Measurements from ENCODE around the gene CUEDC1.

The CUEDC1 gene

GRCh38 chr17:57892820-57893595 is 62.2 kb downstream of the CUEDC1 start:
- DNase-seq = no peak

- peak; percentile 81 for DNase-seq
Observed at GRCh38 chr17:57892146-57892819, 62.9 kb downstream of the CUEDC1 start.

DNA sequence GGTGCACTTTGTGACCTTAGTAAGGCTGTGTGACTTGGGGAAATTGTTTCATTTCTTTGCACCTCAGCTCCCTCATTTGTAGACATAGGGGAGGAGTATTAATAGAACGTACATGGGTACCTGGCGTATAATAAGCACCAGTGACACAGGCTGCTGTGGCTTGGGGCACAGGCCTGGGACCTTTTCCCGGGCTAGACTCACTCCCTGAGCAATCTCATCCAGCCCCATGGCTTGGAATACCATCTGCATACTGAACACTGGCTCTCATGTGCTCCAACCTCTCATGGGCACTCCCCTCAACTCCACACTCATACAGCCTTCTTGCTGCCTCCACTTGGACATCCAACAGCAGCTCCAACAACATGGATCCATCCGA is 64.4 kb downstream of the CUEDC1 start:
- no peak for DNase-seq

GRCh38 chr17:57889892-57890856 is 65.0 kb downstream of the CUEDC1 start:
- DNase-seq = no peak

DNA sequence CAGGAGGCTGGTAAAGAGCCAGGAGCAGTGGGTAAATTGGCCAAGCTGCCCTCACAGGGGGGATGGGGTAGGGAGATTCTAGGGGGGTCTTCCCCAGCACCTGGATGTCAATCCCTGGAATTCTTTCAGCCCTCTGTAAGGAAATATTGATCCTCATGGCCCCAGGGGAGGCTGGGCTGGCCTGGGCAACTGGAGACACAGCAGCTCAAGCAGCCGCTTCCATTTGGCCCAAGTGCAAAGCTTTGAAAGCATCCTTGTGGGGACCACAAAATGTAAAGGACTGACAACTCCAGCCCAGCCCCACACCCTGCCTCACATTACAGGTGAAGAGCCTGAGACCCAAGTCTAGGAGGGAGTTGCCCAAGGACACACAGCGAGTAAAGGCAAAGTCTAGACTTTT is 66.0 kb downstream of the CUEDC1 start:
- DNase-seq = no peak

DNA sequence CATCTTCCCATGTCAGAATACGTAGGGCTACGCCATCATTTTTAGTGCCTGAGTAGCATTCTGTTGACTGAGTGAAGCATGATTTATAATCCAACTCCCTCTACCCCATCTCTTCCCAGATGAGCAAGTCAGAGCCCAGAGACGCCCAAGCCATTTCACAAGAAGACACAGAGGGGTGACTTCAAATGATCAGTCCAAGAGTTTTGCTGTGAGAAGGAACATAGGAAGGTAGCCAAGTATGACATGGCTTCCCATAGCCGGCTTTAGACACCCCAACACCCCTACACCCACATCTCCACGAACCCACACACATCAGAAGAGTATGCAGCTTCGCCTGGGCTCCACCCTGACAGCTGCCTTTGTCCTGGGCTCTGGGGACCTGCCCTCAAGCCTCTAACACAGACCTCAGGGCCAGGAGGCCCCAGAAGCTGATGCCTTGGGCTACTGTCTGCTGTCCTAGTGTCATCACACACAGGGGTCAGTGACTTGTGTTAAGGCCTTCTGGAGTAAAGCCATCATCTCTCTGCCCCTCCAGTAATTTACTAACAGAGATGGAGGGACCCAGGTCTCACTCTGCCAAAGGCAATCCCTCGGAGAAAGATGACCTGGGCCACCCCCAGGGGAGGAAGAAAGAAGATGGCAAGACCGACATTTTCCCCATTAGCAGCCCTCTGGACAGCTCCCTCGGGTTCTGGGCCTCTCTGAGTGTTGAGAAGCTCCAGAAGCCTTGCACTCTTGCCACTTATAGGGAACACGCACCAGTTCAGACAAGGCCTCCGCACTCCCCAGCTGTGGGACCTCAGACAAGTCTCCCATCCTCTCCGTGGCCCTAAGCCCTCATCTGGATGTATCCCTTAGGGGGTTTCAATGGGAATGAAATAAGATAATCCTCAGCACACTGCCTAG is 66.6 kb downstream of the CUEDC1 start:
- DNase-seq = no peak

- DNase-seq = no peak
Observed at GRCh38 chr17:57887161-57887560, 68.1 kb downstream of the CUEDC1 start.

GRCh38 chr17:57886020-57886419 is 69.2 kb downstream of the CUEDC1 start:
- no peak for DNase-seq

DNA sequence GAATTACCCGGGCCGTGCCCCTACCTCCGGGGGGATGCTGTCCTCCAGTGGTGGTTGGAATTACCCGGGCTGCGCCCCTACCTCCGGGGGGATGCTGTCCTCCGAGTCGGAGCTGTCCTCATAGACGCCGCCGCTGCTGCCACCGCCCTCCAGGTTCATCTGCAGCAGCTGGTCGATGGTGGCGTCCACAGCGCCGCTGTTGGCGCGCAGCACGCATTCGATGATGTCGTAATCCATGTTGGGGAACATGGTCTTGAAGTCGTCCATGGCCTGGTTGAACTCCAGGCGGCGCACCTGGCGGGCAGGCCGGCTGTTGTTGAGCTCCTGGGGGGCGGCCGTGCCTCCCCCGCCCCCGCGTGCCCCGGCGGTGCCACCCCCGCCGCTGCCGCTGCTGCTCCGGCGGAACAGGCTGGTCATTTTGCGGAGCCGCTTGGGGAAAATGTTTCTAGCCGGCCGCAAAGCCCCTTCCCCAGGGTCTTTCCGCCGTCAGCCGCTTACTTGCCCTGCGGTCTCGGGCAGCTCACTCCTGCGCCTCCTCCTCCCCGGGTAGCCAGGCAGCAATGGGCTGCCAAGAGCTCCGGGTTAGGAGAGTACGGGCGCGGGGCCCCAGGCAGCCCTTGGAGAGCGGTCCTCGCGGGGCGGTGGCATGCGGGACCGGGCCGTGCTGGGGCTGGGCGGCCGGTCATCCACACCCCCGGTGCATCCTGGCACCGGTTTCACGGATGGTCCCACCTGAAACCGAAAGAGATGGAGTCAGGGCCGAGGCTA is 69.9 kb downstream of the CUEDC1 start:
- no peak for DNase-seq

DNA sequence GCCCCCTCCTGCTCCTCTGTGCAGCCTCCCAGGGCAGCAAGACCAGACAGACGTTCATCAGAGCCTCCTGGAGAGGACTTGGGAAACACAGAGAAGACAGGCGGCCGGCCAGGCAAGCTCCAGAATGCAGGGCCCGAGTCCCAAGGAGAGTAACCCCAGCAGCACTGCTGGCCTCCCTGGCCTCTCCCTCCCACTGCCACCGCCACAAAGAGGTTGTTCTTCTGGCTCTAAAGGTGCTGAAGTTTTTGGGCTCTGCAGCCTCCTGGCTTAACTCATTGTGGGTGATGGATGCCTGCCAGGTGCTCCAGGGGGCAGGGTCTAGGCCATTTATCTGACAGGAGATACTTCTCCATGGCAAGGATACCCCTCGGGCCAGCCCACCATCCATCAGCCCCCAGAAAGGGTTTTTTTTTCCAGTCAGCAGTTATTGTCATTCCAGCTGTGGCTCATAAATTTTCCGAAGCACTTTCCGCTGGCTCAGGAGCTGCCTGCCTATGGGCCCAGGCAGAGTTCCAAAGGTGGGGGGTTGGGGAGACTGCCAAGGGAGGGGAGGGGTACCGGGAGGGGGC is 73.3 kb downstream of the CUEDC1 start:
- no peak for DNase-seq

DNA sequence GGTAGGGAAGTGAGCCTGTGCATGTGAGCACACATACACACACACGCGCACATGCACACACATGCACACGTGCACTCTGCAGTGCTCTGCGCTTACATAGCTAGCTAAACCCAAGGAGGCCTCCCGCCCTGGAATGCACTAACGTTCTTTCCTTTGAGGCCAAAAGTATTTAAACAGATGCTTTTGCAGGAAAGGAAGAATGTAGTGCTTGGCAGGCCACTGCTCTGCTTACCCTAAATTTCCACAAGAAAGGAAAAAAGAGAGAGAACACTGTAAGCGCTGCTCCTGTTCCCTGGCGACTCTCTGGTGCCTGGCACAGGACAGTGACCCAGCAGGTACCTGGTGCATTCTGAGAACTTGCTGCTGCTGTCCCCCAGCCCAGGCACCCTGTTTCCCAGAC is 74.1 kb downstream of the CUEDC1 start:
- DNase-seq = no peak

GRCh38 chr17:57880086-57880456 is 75.1 kb downstream of the CUEDC1 start:
- DNase-seq = no peak

DNA sequence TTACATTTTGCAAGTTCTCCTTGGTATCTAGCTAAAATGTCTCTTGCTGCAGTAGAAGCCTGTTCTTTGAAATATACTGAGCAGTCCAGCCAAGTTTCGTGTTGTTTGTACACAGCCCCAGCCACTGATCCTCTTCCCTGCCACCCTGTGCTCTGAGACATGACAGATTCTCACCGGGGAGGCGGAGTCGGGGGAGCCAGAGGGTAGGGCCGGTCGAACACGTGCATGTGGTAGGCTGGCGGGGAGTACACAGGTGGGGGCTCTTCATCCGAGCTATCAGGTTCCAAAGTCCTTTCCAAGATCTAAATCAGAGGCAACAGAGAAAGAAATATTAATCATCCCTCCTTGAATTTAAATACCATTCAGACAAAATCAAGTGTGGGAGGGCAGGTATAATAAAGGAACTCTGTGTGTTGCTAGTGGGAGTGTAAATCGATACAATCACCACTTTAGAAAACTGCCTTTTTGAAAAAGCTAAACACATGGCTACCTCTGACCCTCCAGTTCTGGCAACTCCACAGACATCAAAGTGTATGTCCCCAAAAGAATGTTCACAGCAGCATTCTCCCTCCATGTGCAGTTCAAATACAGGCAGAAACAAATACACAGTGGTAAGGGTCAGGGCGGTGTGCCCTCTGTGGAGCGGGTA is 75.7 kb downstream of the CUEDC1 start:
- DNase-seq = no peak

- no peak for DNase-seq
Observed at GRCh38 chr17:57877803-57878377, 77.3 kb downstream of the CUEDC1 start.

DNA sequence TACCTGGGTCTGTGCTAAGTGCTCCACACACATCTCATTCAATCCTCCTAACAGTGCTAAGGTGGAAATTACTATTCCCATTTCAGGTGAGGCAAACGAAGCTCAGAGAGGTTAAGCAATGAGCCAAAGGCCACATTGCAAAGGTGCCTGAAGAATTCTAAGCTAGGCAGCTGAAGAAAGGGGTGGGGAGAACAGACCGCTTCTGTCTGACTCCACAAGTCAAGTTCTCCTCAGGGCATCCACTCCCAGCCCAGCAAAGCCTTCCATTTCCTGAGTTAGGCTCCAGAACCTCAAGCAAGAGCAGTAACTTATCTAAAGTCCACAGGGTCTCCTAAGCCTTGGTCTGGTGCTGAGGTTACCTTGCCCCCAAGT is 78.4 kb downstream of the CUEDC1 start:
- no peak for DNase-seq

- no peak for DNase-seq
Observed at GRCh38 chr17:57876023-57876865, 79.0 kb downstream of the CUEDC1 start.

GRCh38 chr17:57875290-57876022 is 79.8 kb downstream of the CUEDC1 start:
- DNase-seq = no peak

DNA sequence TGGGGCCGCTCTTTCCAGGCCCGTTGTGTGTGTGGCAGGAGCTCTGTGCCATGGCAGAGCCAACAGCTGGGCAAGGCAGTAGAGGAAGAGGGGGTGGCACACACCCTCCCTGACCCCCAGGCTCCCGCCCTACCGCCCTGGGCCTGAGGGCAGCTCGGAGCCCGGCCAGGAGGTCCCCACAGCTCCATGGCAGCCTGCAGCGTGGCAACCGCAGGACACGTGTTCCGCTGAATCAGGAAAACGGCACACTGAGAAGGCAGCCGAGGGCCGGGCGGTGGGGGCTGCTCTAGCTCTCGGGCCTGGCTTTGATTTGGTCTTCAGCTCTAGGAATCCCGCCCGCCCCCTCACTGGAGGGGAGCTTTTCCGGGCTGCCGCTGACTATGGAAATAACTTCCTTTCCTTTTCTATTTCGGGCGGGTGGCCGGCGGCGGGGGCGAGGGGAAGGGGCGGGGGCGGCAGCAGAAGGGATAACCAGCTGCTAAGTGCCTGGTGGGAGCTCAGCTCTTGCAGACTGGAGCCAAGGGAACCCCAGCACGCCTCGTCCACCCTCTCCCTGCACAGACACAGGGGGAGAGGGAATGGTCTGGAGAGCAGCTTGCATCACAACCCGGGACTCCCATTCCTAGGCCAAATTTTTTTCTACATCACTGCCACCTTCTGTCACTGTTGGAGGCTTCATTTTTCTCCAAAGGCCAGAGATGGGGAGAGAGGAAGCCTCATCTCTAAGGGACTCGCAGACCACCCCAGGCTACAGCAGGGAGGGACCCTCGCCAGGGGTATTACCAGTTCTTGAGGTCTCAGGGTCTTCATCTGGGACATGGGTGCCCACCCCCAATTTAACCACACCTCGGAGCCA is 80.5 kb downstream of the CUEDC1 start:
- DNase-seq = peak; percentile 29
